Stimulated activated CD4-positive, alpha-beta T cell treated with anti-CD3 and anti-CD28 coated beads, Interleukin-4, amount 100 ng/mL, for 1 hour (primary cell): ENCODE results near the gene TAF10.

ENCODE experiments used
- DNase-seq: peaks from one replicate; pipeline ENCODE4 v3.0.0-alpha.2; 2020

Gene TAF10

DNA sequence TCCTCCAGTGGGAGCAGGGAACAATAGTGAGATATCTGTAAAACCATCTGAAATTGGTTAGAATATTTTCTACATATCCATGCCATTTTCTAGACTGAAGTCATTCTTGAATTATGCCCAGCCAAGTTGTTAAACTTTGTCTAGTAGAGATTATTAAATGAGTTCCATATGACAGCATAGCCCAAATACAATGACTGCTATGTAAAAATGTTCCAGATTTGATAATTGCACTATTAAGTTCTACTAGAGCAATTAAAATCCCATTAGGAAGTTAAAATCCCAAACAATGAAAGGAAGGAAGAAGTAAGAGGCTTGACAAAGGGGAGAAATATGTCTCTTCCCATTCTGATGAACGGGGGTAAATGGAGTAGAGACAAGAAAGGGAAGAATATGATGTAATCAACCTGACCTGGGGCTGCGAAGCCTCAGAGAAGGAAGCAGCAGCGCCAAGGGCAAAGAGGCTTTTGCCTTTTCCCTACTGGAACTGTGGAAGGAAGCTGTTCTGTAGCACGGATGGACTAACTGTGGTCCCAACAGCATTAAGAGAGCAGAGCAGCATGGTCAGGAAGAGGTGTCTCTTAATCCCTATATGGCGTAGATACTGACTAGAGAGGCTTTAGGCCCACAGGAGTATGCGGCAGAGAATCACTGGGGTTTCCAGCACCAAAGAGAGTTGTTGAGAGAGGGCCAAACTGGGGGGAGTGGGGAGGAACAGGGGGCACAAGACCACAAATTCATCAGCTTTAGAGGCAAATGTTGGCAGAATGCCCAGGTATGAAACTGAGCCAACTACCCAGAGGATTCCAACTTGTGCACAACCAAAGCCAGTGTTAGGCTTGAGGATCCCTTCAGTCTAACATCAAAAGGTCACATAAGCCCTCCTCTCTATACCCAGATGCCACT lies 35.3 kb downstream of the TAF10 start:
- DNase-seq: no peak

DNA sequence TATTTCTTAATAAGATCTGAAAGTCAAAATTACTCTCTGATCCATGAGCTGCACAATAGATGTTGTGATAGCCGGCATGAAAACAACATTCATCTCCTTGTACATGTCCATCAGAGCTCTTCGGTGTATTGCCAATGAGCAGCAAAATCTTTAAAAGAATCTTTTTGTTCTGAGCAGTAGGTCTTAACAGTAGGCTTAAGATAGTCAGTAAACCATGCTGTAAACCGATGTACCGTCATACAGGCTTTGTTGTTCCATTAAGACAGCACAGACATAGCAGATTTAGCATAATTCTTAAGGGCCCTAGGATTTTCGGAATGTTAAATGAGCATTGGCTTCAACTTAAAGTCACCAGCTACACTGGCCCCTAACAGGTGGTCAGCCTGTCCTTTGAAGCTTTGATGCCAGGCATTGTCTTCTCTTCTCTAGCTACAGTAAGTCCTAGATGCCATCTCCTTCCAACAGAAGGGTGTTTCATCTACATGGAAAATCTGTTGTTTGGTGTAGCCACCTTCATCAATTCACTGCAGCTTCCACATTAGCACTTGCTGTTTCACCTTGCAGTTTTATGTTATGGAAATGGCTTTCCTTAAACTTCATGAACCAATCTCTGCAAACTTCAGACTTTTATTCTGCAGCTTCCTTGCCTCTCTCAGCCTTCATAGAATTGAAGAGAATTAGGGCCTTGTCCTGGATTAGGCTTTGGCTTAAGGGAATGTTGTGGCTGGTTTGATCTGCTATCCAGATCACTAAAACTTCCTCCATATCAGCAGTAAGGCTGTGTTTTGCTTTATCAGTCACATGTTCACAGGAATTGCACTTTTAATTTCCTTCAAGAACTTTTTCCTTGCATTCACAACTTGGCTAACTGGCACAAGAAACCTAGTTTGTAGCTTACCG lies 37.0 kb downstream of the TAF10 start:
- no peak for DNase-seq

DNA sequence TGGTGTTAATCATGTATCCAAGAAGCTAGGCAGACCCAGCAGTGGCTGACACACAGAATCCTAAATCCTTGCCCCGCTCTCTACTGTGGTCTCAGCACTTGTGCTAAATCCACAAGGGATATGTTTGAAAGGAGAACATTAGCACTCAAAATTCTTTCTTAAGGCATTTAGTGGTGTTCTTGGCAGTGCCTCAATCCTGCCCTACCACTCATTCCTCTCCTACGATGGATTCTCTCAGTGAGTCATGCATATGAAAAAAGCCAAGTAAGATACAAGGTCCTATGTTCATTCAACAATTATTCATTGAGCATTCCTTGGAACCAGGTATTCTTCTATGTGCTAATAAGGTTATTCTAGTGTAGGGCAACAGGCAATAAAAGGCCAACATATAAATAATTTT lies 39.8 kb downstream of the TAF10 start:
- no peak for DNase-seq

DNA sequence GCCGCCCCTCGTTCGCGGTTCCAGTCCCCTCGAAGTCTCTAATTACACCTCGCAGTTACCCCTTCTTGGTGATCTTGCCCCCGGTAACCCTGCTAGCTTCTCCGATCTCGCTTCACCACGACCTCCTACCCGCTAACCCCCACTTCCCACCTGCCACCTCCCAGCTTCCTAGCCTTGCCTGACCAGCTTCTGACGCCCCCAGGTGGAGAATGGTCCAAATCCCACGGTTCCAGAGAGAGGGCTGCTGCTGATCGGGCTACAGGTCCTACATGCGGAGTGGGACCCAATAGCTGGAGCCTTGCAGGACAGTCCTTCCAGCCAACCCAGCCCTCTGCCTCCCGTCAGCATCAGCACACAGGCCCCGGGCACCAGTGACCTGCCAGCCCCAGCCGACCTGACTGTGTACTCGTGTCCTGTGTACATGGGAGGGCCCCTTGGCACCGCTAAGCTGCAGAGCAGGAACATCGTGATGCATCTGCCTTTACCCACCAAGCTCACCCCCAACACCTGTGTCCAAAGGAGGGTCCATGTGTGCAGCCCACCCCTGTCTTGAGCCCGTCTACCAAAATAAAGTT lies 40.5 kb downstream of the TAF10 start:
- no peak for DNase-seq

DNA sequence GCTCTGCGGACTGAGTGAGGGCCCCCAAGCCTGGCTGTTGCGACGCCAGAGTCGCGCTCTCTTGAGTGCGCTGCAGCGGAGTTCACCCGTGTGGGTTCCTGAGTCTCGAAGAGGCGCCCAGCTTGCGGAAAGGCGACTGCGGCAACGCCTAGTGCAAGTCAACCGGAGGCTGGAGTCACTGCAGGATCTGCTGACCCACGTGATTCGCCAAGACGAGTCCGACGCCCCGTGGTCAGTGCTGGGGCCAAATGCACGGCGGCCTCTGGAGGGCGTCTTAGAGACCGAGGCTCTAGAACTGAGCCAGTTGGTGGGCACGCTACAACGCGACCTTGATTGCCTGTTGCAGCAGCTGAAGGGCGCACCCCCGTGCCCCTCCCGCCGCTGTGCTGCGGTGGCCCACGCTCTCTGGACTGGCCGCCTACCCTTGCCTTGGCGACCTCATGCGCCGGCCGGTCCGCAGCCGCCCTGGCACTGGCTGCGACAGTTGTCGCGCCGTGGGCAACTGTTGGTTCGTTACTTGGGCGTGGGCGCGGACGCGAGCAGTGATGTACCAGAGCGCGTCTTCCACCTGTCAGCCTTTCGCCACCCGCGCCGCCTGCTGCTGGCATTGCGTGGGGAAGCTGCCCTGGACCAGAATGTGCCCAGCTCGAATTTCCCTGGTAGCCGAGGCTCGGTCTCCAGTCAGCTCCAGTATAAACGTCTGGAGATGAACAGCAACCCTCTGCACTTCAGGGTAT lies 41.2 kb downstream of the TAF10 start:
- DNase-seq: no peak

DNA sequence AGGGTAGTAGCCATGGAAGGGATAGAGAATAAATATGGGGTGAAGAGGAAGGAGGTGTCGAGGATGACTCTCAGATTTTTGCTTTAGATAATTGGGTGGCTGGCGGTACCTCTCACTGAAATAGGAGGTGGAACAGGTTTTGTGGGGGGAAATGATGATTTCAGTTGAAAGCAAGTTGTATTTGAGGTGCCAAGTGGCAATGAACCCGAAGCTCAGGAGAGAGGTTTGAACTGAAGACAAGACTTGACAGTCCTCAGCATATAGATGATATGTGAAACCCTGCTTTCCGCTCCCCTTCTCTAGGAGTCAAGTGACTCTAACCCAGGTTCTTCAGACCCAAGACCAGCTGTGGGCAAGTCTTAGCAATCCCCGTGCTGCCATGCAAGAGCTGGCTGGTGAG lies 42.3 kb downstream of the TAF10 start:
- no peak for DNase-seq

DNA sequence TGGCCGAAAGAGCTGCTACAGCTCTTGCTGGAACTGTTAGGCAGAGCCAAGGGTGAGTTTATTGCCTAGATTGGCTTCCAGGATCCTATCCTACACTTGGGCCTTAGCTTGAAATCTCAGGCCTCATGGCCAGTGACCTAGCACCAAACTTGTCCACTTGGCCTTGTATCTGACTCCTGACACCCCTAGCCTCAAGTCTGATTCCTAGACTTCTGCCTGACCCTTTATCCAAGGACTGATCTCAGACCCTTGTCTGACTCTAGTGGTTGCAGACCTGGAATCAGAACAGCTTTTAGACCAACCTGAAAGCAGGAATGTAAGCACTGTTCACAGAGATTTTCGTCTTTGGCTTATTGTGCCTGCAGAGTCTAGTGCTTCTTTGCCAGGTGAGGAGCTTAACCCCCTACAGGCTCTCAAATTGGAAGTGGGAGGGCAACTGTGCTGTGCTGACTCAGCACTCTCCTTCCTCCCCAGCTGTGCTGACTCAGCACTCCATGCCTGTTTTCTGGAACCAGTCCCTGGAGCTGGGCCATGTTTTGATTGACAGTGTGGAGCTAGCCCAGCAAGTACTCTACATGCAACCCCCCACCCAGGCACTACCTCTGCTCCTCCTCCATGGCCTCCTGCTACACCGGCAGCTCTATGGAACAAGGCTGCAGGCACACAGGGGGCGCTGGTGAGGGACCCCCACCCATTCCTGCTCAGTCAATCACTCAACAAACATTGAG lies 43.7 kb downstream of the TAF10 start:
- DNase-seq: no peak

DNA sequence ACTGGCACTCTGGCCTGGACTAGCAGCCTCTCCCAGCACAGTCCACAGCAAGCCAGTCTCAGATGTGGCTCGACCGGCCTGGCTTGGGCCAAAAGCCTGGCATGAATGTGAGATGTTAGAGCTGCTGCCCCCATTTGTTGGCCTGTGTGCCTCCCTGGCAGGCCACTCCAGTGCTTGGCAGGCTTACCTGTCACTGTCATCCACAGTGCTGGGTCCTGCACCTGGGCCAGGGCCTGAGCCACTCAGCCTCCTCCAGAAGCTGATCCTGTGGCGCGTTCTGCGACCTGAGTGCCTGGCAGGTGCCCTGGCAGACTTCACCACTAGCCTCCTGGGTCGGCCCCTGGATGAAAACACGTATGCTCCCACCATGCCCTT lies 44.7 kb downstream of the TAF10 start:
- no peak for DNase-seq

DNA sequence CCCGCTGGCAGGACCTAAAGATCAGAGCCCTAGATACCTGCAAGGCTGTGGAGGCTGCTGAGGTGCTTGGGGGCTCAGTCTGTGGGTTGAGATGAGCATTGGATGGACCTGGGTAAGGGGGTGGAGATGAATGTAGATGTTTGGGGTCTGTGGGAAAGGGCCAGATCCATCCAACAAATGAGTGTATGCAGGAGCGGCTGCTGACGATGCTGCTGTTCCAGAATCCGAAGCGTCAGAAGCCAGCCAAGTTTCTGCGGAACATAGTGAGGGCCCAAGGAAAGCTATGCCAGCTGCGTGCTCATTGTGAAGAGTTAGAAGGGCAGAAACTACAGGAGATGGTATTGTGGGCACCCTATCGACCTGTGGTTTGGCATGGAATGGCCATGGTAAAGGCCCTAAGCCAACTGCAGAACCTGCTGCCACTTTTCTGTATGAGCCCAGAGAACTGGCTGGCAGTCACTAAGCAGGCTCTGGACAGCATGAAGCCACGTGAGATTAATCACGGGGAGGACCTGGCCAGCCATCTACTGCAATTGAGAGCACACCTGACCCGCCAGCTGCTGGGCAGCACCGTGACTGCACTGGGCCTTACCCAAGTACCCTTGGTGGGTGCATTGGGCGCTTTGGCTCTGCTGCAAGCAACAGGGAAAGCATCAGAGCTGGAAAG lies 45.2 kb downstream of the TAF10 start:
- no peak for DNase-seq

DNA sequence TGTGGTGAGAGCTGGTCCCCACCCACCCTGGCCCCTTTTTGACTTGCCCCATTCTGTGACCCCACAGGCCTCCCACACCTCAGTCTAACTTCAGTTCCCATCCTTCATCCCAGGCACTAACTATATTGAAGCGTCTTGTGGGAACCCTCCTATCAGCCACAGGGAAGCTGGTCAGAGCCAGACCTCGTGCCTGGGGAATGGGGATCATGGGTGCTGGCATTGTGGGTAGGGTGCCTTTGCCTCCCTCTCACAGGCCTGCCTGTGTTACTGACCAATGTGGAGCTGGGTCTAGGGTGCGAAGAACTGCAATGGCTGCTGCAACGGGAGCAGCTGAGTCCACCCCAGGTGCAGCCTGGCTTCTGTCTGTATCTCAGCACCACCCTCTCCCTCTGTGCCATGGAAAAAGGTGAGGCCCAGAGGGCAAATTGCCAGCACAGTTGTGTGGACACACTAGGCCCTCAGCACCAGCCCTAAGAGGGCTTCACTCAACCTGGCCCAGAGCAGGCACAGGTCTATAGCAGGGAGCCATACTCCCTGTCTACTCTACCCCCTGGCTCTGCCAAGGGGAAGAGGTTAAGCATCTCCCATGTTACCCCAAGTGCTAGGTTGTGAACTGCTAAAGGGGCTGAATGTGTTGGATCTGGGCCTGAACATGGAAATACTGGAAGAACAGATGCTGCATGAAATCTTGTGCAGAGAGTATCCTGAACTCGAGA lies 45.9 kb downstream of the TAF10 start:
- no peak for DNase-seq

DNA sequence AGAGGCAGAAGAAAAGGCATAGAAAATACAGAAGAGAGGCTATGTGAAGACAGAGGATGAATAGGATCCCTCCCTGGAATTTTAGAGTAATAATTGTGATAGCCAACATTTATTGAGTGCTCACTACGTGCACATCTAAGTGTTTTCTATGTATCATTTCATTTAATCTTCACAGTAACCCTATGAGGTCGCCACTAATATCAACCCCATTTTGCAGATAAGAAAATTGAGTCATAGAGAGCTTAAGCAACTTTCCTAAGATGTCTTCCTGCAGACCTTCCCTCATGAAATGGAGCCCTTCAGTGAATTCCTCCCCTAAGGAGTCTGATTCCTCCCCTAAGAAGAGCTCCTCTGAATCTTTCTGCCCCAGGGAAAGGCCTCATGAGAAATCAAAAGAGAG lies 46.7 kb downstream of the TAF10 start:
- no peak for DNase-seq

DNA sequence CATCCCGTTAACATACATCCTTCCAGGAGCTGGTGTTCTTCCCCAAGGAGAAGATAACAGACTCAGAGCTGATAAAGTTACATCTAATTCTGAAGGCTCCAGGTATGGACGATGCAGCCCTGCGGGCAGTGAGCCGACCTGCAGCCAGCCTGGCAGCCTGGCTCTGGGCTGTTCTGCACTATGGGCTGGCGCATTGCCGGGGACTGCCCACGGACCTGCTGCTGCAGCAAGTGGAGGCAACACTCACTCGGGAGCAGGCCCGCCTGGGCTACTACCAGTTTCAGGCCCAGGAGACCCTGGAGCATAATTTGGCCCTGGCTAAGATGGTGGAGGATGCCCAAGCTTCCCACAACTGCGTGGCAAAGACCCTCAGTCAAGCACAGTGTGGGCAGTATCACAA lies 48.3 kb downstream of the TAF10 start:
- no peak for DNase-seq

DNA sequence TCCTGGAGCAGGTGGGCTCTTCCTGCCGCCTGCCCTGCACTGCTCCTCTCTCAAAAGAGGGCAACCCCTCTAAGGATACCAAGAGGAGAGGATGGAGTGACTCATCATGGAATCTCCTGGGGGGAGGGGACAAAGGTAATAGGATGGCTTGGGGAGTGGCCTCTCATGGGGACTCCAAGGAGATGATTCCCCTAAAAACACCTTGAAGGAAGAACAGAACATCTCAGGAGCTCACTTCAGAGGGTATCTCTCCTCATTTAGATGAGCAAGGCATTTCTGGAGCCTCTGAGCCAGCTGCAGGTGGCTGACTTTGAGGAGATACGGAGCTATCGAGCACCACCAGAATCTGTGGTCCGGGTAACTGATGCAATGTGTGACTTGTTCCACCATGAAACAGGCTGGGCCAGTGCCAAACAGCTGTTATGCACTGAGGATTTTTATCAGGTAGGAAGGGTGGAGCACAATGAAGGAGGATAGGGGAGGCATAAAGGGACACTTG lies 48.8 kb downstream of the TAF10 start:
- no peak for DNase-seq

DNA sequence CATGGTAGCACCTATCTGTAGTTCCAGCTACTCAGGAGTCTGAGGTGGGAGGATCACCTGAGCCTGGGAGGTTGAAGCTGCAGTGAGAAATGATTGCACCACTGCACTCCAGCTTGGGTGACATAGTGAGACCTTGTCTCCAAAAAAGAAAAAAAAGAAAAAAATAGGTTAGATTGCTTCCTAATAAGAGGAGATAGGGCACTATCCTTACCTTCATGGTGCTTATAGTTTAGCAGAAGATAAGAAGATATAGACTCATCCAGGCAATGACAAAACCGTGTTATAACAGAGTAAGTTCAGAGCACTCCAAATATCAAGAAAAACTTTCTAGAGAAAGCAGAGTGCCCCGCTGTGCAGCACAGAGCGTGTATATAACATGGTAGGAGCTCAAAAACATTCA lies 50.7 kb downstream of the TAF10 start:
- no peak for DNase-seq
